Measurements from ENCODE around the gene TMEM51. TPM values are rescaled to one million over a fixed set of nuclear protein-coding genes. Genes with fewer than 3 reads are reported as not detected.

Gene TMEM51
- total and polyA plus RNA-seq, 2 donors = 3.4 to 9.7 TPM

DNA sequence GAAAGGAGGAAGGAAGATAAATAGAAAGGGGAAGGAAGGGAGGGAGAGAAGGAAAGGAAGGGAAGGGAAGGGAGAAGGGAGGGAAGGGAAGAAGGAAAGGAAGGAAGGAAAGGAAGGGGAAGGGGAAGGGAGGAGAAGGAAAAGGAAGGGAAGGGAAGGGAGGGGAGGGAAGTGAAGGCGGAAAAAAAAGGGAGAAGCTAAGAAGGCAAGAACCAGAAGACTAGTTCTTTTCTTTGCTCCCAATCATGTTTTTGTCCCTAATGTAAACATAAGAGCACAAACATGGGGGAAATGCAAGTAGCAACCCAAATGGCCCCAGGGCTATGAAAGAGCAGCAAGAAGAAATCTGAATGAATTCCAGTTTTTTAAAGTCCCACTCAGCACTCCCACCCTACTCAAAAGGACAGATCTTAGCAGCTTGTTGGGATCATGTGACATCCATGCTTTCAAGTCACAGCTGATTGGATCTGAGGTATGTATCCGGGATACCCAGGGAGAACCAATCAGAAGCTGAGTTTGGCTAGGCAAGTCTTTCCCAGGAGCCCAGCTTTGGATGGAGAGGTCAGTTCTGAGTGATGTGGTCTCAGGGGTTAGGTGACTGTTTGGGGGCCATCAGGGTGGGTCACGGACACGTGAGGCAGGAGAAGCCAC is 69.2 kb downstream of the TMEM51 start:
- Histone ChIP-seq H3K4me3 (ENCODE audit: low read length in 2 of 2) (no peak overlapping the region), H3K27me3 (ENCODE audit: control insufficient read depth in 2 of 2, insufficient read depth in 1 of 2, low read length in 1 of 2) (no peaks in the 10 kb centered on the region), H3K9me3 (ENCODE audit: control insufficient read depth in 2 of 2, insufficient read depth in 1 of 2, low read length in 1 of 2) (no peaks in the 10 kb centered on the region), H3K27ac (ENCODE audit: low read depth in 1 of 2, low read length in 1 of 2) (no peak overlapping the region), H3K36me3 (ENCODE audit: control insufficient read depth in 2 of 2, insufficient read depth in 2 of 2, low read length in 1 of 2) (no peaks in the 10 kb centered on the region), H3K4me1 (ENCODE audit: control insufficient read depth in 2 of 2, insufficient read depth in 2 of 2, low read length in 2 of 2) (no peaks in the 10 kb centered on the region)
- no peak for DNase-seq (ENCODE audit: low read depth in 6 of 9, low spot score in 9 of 9)
- WGBS = 96% methylated on average over 4 of the region's 4 CpGs

DNA sequence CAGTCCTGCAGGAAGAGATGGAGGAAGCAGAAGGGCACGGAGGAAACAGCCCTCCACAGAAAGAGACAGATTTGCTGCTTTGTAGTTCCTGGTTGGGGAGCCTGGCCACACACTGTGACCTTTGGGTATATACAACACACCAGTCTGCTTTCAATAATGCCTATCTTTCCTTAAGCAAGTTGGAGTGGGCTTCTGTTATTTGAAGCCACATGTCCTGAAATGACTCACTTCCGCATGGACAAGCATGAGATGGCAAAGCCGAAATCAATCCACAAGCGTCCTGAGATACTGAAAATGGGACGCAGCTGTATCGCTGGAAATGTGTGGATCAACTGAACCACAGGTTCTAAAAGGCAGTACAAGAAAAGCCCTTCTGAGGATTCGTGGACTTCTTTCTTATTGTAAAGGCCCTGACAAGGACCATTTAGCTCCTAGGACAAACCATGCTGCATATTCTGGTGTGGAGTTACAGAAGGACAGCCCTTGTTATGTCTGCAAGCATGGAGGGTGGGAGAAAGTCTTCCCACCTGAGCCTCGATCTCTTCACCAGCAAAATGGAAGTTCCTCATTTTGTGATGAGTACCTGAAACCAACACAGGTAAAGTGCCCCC is 70.8 kb downstream of the TMEM51 start:
- Histone ChIP-seq H3K4me1 (ENCODE audit: control insufficient read depth in 2 of 2, insufficient read depth in 2 of 2, low read length in 2 of 2) (no peaks in the 10 kb centered on the region), H3K27ac (ENCODE audit: low read depth in 1 of 2, low read length in 1 of 2) (no peak overlapping the region), H3K36me3 (ENCODE audit: control insufficient read depth in 2 of 2, insufficient read depth in 2 of 2, low read length in 1 of 2) (no peaks in the 10 kb centered on the region), H3K4me3 (ENCODE audit: low read length in 2 of 2) (no peak overlapping the region), H3K27me3 (ENCODE audit: control insufficient read depth in 2 of 2, insufficient read depth in 1 of 2, low read length in 1 of 2) (no peaks in the 10 kb centered on the region), H3K9me3 (ENCODE audit: control insufficient read depth in 2 of 2, insufficient read depth in 1 of 2, low read length in 1 of 2) (no peaks in the 10 kb centered on the region)
- 82% methylated on average over 8 of the region's 8 CpGs for WGBS
- DNase-seq (ENCODE audit: low read depth in 6 of 9, low spot score in 9 of 9) = no peak

- no peak overlapping the region for H3K4me3 ChIP-seq (ENCODE audit: low read length in 2 of 2)
- no peak for DNase-seq (ENCODE audit: low read depth in 6 of 9, low spot score in 9 of 9)
- H3K36me3 ChIP-seq (ENCODE audit: control insufficient read depth in 2 of 2, insufficient read depth in 2 of 2, low read length in 1 of 2) = no peaks in the 10 kb centered on the region
- H3K27me3 ChIP-seq (ENCODE audit: control insufficient read depth in 2 of 2, insufficient read depth in 1 of 2, low read length in 1 of 2) = no peaks in the 10 kb centered on the region
- no peaks in the 10 kb centered on the region for H3K4me1 ChIP-seq (ENCODE audit: control insufficient read depth in 2 of 2, insufficient read depth in 2 of 2, low read length in 2 of 2)
- 78% methylated on average over 4 of the region's 4 CpGs for WGBS
- H3K27ac ChIP-seq (ENCODE audit: low read depth in 1 of 2, low read length in 1 of 2) = no peak overlapping the region
- no peaks in the 10 kb centered on the region for H3K9me3 ChIP-seq (ENCODE audit: control insufficient read depth in 2 of 2, insufficient read depth in 1 of 2, low read length in 1 of 2)
Observed at GRCh38 chr1:15224974-15225373, 71.4 kb downstream of the TMEM51 start.

- 91% methylated on average over 4 of the region's 4 CpGs for WGBS
Observed at GRCh38 chr1:15225461-15225860, 71.9 kb downstream of the TMEM51 start.

GRCh38 chr1:15226388-15227255 is 73.1 kb downstream of the TMEM51 start:
- Histone ChIP-seq H3K27me3 (ENCODE audit: control insufficient read depth in 2 of 2, insufficient read depth in 1 of 2, low read length in 1 of 2) (no peaks in the 10 kb centered on the region), H3K4me1 (ENCODE audit: control insufficient read depth in 2 of 2, insufficient read depth in 2 of 2, low read length in 2 of 2) (no peaks in the 10 kb centered on the region), H3K27ac (ENCODE audit: low read depth in 1 of 2, low read length in 1 of 2) (no peak overlapping the region), H3K4me3 (ENCODE audit: low read length in 2 of 2) (no peak overlapping the region), H3K9me3 (ENCODE audit: control insufficient read depth in 2 of 2, insufficient read depth in 1 of 2, low read length in 1 of 2) (no peaks in the 10 kb centered on the region), H3K36me3 (ENCODE audit: control insufficient read depth in 2 of 2, insufficient read depth in 2 of 2, low read length in 1 of 2) (no peaks in the 10 kb centered on the region)
- DNase-seq (ENCODE audit: low read depth in 6 of 9, low spot score in 9 of 9) = no peak
- 95% methylated on average over 17 of the region's 17 CpGs for WGBS

More at GRCh38 chr1:15225461-15225860, 71.9 kb downstream of the TMEM51 start:
- no peaks in the 10 kb centered on the region for H3K36me3 ChIP-seq (ENCODE audit: control insufficient read depth in 2 of 2, insufficient read depth in 2 of 2, low read length in 1 of 2)
- H3K4me3 ChIP-seq (ENCODE audit: low read length in 2 of 2) = no peak overlapping the region
- no peak for DNase-seq (ENCODE audit: low read depth in 6 of 9, low spot score in 9 of 9)
- no peaks in the 10 kb centered on the region for H3K4me1 ChIP-seq (ENCODE audit: control insufficient read depth in 2 of 2, insufficient read depth in 2 of 2, low read length in 2 of 2)
- H3K9me3 ChIP-seq (ENCODE audit: control insufficient read depth in 2 of 2, insufficient read depth in 1 of 2, low read length in 1 of 2) = no peaks in the 10 kb centered on the region
- H3K27ac ChIP-seq (ENCODE audit: low read depth in 1 of 2, low read length in 1 of 2) = no peak overlapping the region
- no peaks in the 10 kb centered on the region for H3K27me3 ChIP-seq (ENCODE audit: control insufficient read depth in 2 of 2, insufficient read depth in 1 of 2, low read length in 1 of 2)

DNA sequence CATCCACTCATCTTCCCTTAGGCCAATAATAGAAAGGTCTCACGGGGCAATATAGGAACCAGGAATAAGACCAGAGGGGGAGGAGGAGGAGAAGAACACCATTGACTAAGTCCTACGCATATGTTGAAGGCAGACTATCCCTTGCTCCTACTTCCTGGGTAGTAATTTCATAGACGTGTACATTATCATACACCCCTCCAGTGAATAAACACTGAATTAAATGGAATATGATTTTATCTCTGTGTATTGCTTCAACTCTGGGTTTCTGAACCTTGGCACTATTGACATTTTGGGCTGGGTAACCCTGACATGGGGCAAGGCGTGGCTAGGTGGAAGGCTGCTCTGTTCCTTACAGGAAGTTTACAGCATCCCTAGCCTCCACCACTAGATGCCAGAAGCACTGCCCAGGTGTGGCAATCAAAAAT is 76.2 kb downstream of the TMEM51 start:
- WGBS = 95% methylated on average over 4 of the region's 4 CpGs
- Histone ChIP-seq H3K36me3 (ENCODE audit: control insufficient read depth in 2 of 2, insufficient read depth in 2 of 2, low read length in 1 of 2) (no peaks in the 10 kb centered on the region), H3K9me3 (ENCODE audit: control insufficient read depth in 2 of 2, insufficient read depth in 1 of 2, low read length in 1 of 2) (no peaks in the 10 kb centered on the region), H3K27ac (ENCODE audit: low read depth in 1 of 2, low read length in 1 of 2) (no peak overlapping the region), H3K27me3 (ENCODE audit: control insufficient read depth in 2 of 2, insufficient read depth in 1 of 2, low read length in 1 of 2) (no peaks in the 10 kb centered on the region), H3K4me3 (ENCODE audit: low read length in 2 of 2) (no peak overlapping the region), H3K4me1 (ENCODE audit: control insufficient read depth in 2 of 2, insufficient read depth in 2 of 2, low read length in 2 of 2) (no peaks in the 10 kb centered on the region)
- no peak for DNase-seq (ENCODE audit: low read depth in 6 of 9, low spot score in 9 of 9)

DNA sequence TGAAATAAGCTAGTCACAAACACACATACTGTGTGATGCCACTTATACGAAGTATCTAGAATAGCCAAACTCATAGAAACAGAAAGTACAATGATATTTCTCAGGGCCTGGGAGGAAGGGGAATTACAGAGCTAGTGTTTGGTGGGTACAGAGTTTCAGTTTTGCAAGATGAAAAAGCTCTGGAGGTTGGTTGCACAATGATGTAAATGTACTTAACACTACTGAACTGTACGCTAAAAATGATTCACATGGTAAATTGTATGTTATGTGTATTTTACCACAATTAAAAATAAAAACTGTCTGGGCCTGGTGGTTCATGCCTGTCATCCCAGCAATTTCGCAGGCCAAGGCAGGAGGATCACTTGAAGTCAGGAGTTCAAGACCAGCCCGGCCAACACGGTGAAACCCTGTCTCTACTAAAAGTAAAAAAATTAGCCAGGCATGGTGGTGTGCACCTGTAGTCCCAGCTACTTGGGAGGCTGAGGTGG is 78.2 kb downstream of the TMEM51 start:
- no peak overlapping the region for H3K27ac ChIP-seq (ENCODE audit: low read depth in 1 of 2, low read length in 1 of 2)

GRCh38 chr1:15233689-15234088 is 80.1 kb downstream of the TMEM51 start:
- Histone ChIP-seq H3K27ac (ENCODE audit: low read depth in 1 of 2, low read length in 1 of 2) (no peak overlapping the region), H3K27me3 (ENCODE audit: control insufficient read depth in 2 of 2, insufficient read depth in 1 of 2, low read length in 1 of 2) (no peaks in the 10 kb centered on the region), H3K4me1 (ENCODE audit: control insufficient read depth in 2 of 2, insufficient read depth in 2 of 2, low read length in 2 of 2) (no peaks in the 10 kb centered on the region), H3K36me3 (ENCODE audit: control insufficient read depth in 2 of 2, insufficient read depth in 2 of 2, low read length in 1 of 2) (no peaks in the 10 kb centered on the region), H3K4me3 (ENCODE audit: low read length in 2 of 2) (no peak overlapping the region), H3K9me3 (ENCODE audit: control insufficient read depth in 2 of 2, insufficient read depth in 1 of 2, low read length in 1 of 2) (no peaks in the 10 kb centered on the region)
- DNase-seq (ENCODE audit: low read depth in 6 of 9, low spot score in 9 of 9) = no peak

More for the DNA sequence above, 78.2 kb downstream of the TMEM51 start:
- peak in 1 of 9 donors; percentile 32 for DNase-seq (ENCODE audit: low read depth in 6 of 9, low spot score in 9 of 9)
- Histone ChIP-seq H3K36me3 (ENCODE audit: control insufficient read depth in 2 of 2, insufficient read depth in 2 of 2, low read length in 1 of 2) (no peaks in the 10 kb centered on the region), H3K27me3 (ENCODE audit: control insufficient read depth in 2 of 2, insufficient read depth in 1 of 2, low read length in 1 of 2) (no peaks in the 10 kb centered on the region), H3K9me3 (ENCODE audit: control insufficient read depth in 2 of 2, insufficient read depth in 1 of 2, low read length in 1 of 2) (no peaks in the 10 kb centered on the region), H3K4me1 (ENCODE audit: control insufficient read depth in 2 of 2, insufficient read depth in 2 of 2, low read length in 2 of 2) (no peaks in the 10 kb centered on the region), H3K4me3 (ENCODE audit: low read length in 2 of 2) (no peak overlapping the region)
- 74% methylated on average over 5 of the region's 5 CpGs for WGBS

GRCh38 chr1:15236321-15236721 is 82.8 kb downstream of the TMEM51 start:
- no peaks in the 10 kb centered on the region for H3K36me3 ChIP-seq (ENCODE audit: control insufficient read depth in 2 of 2, insufficient read depth in 2 of 2, low read length in 1 of 2)
- no peaks in the 10 kb centered on the region for H3K9me3 ChIP-seq (ENCODE audit: control insufficient read depth in 2 of 2, insufficient read depth in 1 of 2, low read length in 1 of 2)
- H3K4me1 ChIP-seq (ENCODE audit: control insufficient read depth in 2 of 2, insufficient read depth in 2 of 2, low read length in 2 of 2) = no peaks in the 10 kb centered on the region
- no peak overlapping the region for H3K27ac ChIP-seq (ENCODE audit: low read depth in 1 of 2, low read length in 1 of 2)
- DNase-seq (ENCODE audit: low read depth in 6 of 9, low spot score in 9 of 9) = no peak
- WGBS = 84% methylated on average over 5 of the region's 5 CpGs
- H3K4me3 ChIP-seq (ENCODE audit: low read length in 2 of 2) = no peak overlapping the region
- H3K27me3 ChIP-seq (ENCODE audit: control insufficient read depth in 2 of 2, insufficient read depth in 1 of 2, low read length in 1 of 2) = no peaks in the 10 kb centered on the region

All from thymus (tissue), 11 donors.